Stimulated activated CD4-positive, alpha-beta T cell treated with anti-CD3 and anti-CD28 coated beads, Interleukin-4, amount 100 ng/mL, for 48 hours (primary cell): ENCODE measurements around the gene SLC16A10.
"Not testable (repeated sequence)": the region's sequence is repeated elsewhere in the genome, so short reads cannot be mapped to it uniquely, and the experiment has no call there.

ENCODE experiments used
- DNase-seq, 2 donors: peaks; one replicate each; pipeline ENCODE4 v3.0.0-alpha.2; 2020; ENCODE audit warnings: low read depth in 2 of 2

Gene SLC16A10

GRCh38 chr6:111185954-111186353, 98.7 kb downstream of the SLC16A10 start:
- no peak for DNase-seq

DNA sequence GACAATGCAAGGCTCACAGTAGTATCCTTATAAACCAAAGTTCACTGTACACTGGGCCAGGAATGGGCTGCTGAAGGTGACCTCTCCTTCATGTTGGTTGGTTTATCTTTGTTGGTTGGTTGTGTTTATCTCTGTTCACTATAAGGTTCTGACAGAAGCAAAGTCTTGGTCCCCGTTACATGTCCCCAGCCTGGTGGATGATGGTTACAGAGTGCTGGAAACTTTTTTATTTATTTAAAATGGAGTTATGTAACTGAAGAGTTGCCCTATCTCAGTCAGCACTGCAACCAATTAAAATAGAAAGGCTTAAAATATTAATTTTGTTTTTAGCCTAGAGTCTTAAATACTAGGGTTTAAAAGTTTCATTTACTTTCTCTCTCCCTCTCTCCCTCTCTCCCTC, 100.6 kb downstream of the SLC16A10 start:
- no peak for DNase-seq

DNA sequence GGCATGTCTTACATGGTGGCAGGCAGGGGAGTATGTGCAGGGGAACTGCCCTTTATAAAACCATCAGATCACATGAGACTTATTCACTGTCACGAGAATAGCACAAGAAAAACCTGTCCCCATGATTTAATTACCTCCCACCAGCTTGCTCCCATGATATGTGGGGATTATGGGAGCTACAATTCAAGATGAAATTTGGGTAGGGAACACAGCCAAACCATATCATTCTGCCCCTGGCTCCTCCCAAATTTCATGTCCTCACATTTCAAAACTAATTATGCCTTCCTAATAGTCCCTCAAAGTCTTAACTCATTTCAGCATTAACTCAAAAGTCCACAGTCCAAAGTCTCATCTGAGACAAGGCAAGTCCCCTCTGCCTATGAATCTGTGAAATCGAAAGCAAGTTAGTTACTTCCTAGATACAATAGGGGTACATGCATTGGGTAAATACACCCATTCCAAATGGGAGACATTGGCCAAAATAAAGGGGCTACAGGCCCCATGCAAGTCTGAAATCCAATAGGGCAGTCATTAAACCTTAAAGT, 102.4 kb downstream of the SLC16A10 start:
- DNase-seq = not testable (repeated sequence)

DNA sequence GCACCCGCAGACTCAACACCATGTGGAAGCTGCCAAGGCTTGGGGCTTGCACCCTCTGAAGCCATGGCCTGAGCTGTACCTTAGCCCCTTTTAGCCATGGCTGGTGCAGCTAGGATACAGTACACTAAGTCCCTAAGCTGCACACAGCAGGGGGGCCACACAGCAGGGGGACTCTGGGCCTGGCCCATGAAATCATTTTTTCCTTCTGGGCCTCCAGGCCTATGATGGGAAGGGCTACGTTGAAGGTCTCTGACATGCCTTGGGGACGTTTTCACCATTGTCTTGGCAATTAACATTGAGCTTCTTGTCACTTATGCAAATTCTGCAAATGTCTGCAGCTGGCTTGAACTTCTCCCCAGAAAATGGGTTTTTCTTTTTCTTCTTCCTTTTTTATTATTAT, 103.3 kb downstream of the SLC16A10 start:
- DNase-seq = no peak

GRCh38 chr6:111191136-111191535, 103.8 kb downstream of the SLC16A10 start:
- not testable (repeated sequence) for DNase-seq

DNA sequence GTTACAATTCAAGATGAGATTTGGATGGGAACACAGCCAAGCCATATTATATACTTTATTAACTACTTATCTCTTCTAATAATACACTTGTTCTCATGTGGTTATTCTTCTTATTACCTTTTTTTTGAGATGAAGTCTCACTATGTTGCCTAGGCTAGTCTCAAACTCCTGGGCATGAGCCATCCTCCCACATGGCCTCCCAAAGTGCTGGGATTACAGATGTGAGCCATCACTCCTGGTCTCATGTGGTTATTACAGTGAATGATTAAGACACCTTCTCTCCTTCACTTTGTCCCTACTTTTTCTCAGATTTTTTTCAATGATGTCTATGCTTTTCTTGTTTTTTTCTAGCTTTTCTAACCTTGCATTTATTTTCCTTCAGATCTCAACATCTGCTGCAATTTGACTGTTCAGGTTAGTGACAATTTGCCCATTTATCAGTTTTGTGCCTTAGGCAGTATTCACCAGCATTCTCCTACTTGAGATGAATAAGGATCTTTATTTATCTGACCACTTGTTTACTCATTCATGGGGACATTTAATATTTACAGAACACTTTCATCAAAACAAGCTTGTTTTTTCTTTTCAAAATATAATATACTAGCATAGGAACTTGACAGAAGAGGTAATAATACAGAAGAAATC, 105.7 kb downstream of the SLC16A10 start:
- DNase-seq = no peak

DNA sequence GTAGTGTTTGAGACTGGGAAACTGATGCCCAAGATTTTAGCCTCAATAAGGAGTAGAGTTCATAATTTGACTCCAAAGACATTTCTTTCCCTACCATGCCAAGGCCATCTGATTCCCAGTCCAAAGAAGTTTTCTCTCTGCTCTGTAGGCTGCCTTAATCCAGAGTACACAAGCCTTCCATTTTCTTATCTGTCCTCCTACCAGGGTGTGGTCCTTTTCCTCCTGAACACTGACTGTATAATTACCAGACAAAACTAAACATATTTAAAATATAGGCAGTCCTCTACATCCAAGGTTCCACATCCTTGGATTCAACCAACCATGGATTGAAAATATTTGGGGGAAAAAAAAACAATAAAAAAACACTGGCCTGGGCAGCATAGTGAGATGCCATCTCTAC, 108.4 kb downstream of the SLC16A10 start:
- no peak for DNase-seq

- no peak for DNase-seq
Measured at GRCh38 chr6:111198841-111199240, 111.5 kb downstream of the SLC16A10 start.

- no peak for DNase-seq
Measured at GRCh38 chr6:111199935-111200334, 112.6 kb downstream of the SLC16A10 start.

DNA sequence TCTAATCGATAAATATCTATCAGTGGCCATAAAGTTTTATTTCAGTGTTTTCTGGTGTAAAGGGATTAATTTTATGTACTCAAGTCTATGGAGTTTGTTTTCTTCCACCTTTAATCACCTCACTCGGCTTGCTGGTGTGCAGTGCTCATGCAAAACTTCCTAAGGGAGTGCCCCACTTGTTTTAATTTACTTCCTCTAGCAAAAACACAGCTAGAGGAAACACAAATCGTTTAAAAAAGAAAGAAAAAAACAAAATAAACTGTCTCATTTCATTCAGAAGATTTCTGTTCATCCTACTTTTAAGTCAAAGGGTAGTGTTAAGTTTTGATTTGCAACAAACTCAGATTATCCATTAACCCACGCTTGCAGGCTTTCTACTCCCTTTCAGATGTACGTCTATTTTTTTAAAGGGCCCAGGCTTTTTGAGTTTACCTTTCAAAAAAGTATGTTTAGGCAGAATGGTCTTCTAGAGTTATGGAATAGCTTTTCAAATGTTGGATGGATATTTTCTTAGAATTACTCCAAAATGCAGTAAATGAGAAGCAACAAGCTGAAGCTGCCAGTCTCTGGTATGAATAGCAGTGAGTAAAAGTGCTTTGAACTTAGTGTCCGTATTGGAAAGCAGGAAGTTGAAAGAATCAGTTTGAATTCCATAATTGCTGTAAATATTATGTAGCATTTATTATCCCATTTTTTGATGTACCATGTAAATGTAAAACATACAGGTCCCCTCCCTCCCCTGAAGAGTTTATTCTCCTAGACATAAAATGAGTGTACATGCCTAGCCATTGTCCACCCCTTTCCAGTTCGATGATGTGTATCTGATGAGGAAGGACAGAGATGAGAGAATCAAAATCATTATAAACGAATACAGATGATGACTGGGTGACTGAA, 113.3 kb downstream of the SLC16A10 start:
- DNase-seq = no peak

GRCh38 chr6:111201244-111201554, 113.9 kb downstream of the SLC16A10 start:
- no peak for DNase-seq

- no peak for DNase-seq
Measured at GRCh38 chr6:111201764-111202163, 114.5 kb downstream of the SLC16A10 start.

GRCh38 chr6:111203539-111203938, 116.2 kb downstream of the SLC16A10 start:
- not testable (repeated sequence) for DNase-seq

DNA sequence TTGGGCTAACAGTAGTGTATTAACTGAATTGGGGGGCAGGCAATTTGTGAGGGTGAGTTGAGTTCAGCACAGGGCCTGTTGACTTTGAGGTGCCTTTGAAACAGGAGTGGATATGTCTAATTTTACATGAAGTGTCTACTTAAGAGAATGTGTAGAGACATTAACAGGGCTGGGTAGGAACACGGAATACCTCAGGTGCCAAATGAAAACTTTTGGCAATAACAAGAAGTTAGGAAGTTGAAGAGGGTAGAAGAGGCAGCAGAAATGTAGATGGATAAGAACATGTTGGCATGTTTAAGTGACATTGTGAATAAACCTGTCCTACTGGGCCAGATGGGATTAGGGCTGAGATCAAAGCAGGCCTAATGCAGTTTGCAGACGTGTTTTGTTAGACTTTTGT, 117.0 kb downstream of the SLC16A10 start:
- DNase-seq = no peak

DNA sequence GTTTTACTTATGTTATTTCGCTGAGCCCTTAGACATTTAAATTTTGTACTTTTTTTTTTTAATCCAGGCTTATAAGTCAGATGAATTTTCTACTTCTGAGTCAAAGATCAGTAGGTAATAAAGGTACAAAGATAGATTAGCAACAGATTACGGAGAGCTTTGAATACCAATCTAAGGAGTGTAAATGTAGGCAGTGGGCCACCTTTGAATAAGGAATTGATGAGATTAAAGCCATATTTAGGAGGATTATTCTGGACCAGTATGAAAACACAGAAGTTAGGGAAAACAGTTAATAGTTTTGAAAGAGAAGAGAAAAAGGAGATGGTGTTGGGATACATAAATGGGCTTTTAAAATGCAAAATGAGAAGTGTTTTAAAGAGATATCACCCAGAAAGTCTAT, 117.6 kb downstream of the SLC16A10 start:
- no peak for DNase-seq

- no peak for DNase-seq
Measured at GRCh38 chr6:111205502-111205901, 118.2 kb downstream of the SLC16A10 start.

DNA sequence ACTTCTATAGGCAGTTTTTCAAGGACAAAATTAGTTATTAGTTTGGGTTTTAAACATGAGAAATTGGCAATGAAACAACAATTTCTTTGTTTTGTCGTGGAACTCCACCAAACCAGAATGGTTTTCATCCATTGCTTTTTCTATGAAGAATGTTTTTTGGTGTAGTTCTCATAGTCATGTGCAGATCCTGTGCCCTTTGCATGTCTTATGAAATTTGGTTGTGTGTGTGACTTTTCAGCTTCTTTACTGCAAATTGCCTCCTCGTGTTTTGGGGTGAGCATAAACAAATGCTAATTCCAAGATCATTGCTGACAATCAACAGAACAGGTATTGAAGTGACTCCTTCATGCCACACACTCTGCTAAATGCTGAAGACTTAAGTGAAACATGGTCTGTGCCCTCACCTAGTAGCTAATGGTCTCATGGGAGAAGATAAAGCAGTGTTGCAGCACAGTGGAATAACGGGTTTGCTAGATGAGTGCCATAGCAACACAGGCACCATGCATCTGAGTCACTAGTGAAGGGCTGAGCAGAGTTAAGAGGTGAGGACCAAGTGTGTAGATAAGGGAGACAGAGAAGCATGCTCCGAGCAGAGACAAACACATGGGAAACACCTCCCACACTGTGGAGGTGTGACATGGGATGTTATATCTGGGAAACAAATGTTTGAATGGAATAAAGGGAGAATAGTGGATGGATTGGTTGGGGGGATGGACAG, 120.0 kb downstream of the SLC16A10 start:
- DNase-seq = no peak

- no peak for DNase-seq
Measured at GRCh38 chr6:111208933-111209332, 121.6 kb downstream of the SLC16A10 start.

DNA sequence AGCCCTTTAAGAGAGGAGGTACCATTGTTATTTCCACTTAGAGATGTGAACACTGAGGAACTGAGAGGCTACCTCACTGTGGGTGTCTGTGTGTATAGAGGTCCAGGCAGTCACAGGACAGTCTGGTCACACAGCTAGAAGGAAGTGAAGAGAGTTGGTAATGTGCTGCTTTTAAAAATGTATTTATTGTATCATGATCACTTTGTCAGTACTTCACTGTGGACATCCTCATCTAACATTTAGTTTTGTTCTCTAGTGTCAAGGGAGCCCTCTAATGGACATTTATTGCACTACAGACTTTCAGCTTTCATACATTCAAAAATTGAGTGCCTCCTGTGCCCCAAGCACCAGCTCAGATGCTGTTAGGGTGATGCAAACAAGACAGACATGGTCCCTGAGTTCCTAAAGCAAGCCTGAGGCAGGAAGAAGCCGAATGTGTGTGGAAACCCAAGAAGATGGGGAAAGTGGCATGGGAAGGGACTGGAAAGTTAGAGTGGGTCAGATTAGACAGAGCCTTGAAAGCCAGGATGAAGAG, 123.0 kb downstream of the SLC16A10 start:
- no peak for DNase-seq

GRCh38 chr6:111211411-111212030, 124.2 kb downstream of the SLC16A10 start:
- DNase-seq = no peak

DNA sequence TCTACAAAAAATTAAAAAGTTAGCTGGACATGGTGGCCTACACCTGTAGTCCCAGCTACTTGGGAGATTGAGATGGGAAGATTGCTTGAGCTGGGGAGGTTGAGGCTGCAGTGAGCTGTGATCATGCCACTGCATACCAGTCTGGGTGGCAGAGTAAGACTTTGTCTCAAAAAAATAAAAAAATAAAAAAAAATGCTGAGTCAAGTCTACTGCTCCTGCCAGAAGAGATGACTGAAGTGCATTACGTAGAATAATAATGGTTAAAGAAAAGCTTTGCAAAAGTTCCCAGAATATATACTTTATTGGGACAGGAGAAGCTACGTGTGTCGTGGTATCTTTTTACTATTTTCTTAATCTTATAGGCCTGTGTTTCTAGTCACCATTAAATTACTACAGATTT, 125.3 kb downstream of the SLC16A10 start:
- DNase-seq = no peak

GRCh38 chr6:111215131-111215530, 127.8 kb downstream of the SLC16A10 start:
- DNase-seq = no peak
